Mesothelial cell of epicardium (in vitro differentiated cells): ENCODE data around the gene RFTN1. TPM values are rescaled to one million over a fixed set of nuclear protein-coding genes. Genes with fewer than 3 reads are reported as not detected.

Source experiments
- DNase-seq, 2 experiments: peaks; one replicate each; pipeline ENCODE4 v3.0.0; 2021; ENCODE audit warnings: low spot score in 2 of 2; ENCODE audit not compliant: unreplicated experiment in 2 of 2
- H3K27ac Mint-ChIP-seq: 2 replicates; pipeline ENCODE4 v1.8.0; 2021; ENCODE audit warnings: mixed read lengths
- H3K27me3 Mint-ChIP-seq: 2 replicates; pipeline ENCODE4 v1.8.0; 2021; ENCODE audit warnings: low read depth, mixed read lengths
- H3K36me3 Mint-ChIP-seq: 2 replicates; pipeline ENCODE4 v1.8.0; 2021; ENCODE audit warnings: mixed read lengths
- H3K4me1 Mint-ChIP-seq: 2 replicates; pipeline ENCODE4 v1.8.0; 2021; ENCODE audit warnings: mixed read lengths
- H3K4me3 Mint-ChIP-seq: 2 replicates; pipeline ENCODE4 v1.8.0; 2021; ENCODE audit warnings: mild to moderate bottlenecking, moderate library complexity, mixed read lengths
- H3K9me3 Mint-ChIP-seq: 2 replicates; pipeline ENCODE4 v1.8.0; 2021; ENCODE audit warnings: mixed read lengths
- CTCF ChIP-seq: fragments of 200-600 bp; sonication (generic); IDR thresholded peaks from one replicate; pipeline ENCODE4 v1.5.0; 2021; ENCODE audit warnings: antibody characterized with exemption; ENCODE audit not compliant: unreplicated experiment
- total RNA-seq: library from RNA; stranded (reverse); gene quantifications from 3 replicates; pipeline ENCODE4 v1.2.1, GENCODE V29; 2021

Gene RFTN1
- total RNA-seq, 1 donor from 2014 or later = 10.0 TPM

- Mint-ChIP-seq H3K36me3 (no peaks in the 10 kb centered on the region), H3K9me3 (no peaks in the 10 kb centered on the region), H3K27me3 (peaks cover 1% of the 10 kb centered on the region), H3K4me1 (peaks cover 4% of the 10 kb centered on the region), H3K27ac (no peak overlapping the region), H3K4me3 (no peak overlapping the region)
- no peak for TF ChIP-seq CTCF
- no peak for DNase-seq
These were observed 84.9 kb downstream of the RFTN1 start for GRCh38 chr3:16428612-16429011.

- no peak for DNase-seq
- peaks cover 4% of the 10 kb centered on the region for H3K4me1 Mint-ChIP-seq
- no peaks in the 10 kb centered on the region for H3K36me3 Mint-ChIP-seq
- no peak for TF ChIP-seq CTCF
- H3K4me3 Mint-ChIP-seq = no peak overlapping the region
- peaks cover 1% of the 10 kb centered on the region for H3K27me3 Mint-ChIP-seq
- no peaks in the 10 kb centered on the region for H3K9me3 Mint-ChIP-seq
- no peak overlapping the region for H3K27ac Mint-ChIP-seq
These were observed 86.2 kb downstream of the RFTN1 start for GRCh38 chr3:16427103-16427965.

- Mint-ChIP-seq H3K36me3 (no peaks in the 10 kb centered on the region), H3K27me3 (peaks cover 1% of the 10 kb centered on the region), H3K9me3 (no peaks in the 10 kb centered on the region), H3K4me1 (peaks cover 4% of the 10 kb centered on the region), H3K27ac (no peak overlapping the region), H3K4me3 (no peak overlapping the region)
- DNase-seq = no peak
- TF ChIP-seq CTCF = no peak
These were observed 86.8 kb downstream of the RFTN1 start for GRCh38 chr3:16426665-16427064.

GRCh38 chr3:16426029-16426400 lies 87.5 kb downstream of the RFTN1 start:
- Mint-ChIP-seq H3K9me3 (no peaks in the 10 kb centered on the region), H3K4me3 (no peak overlapping the region), H3K36me3 (no peaks in the 10 kb centered on the region), H3K27me3 (peaks cover 1% of the 10 kb centered on the region), H3K4me1 (peaks cover 4% of the 10 kb centered on the region), H3K27ac (no peak overlapping the region)
- no peak for DNase-seq
- TF ChIP-seq CTCF = no peak

GRCh38 chr3:16425398-16426028 lies 88.0 kb downstream of the RFTN1 start:
- DNase-seq = no peak
- TF ChIP-seq CTCF = no peak
- peaks cover 1% of the 10 kb centered on the region for H3K4me1 Mint-ChIP-seq
- peaks cover 1% of the 10 kb centered on the region for H3K27me3 Mint-ChIP-seq
- H3K36me3 Mint-ChIP-seq = no peaks in the 10 kb centered on the region
- no peaks in the 10 kb centered on the region for H3K9me3 Mint-ChIP-seq
- H3K4me3 Mint-ChIP-seq = no peak overlapping the region
- H3K27ac Mint-ChIP-seq = no peak overlapping the region
